Spleen (tissue), 11 donors: ENCODE measurements around the gene ONECUT3. TPM values are rescaled to one million over a fixed set of nuclear protein-coding genes. Genes with fewer than 3 reads are reported as not detected.

Source experiments
- DNase-seq: peaks from one replicate; pipeline ENCODE4 v3.0.0-alpha.2; 2020
- H3K27ac ChIP-seq, 8 donors: fragments of 200-600 bp; sonication (generic) in 7 of 8; 1 replicate in 4 of 8; 2 replicates in 4 of 8; pipeline versions ENCODE4 v1.5.0 to v1.8.0; 2016 to 2021; ENCODE audit warnings: inconsistent platforms in 4 of 8, mild to moderate bottlenecking in 4 of 8, moderate library complexity in 1 of 8
- H3K27me3 ChIP-seq, 7 donors: fragments of 200-600 bp; sonication (generic) in 6 of 7; replicated peaks in 1 of 7; 1 replicate in 4 of 7; 2 replicates in 3 of 7; pipeline versions ENCODE4 v1.5.0 to v1.8.0; 2016 to 2021; ENCODE audit warnings: inconsistent platforms in 3 of 7, mild to moderate bottlenecking in 1 of 7
- H3K36me3 ChIP-seq, 6 donors: fragments of 200-600 bp; sonication (generic) in 5 of 6; 1 replicate in 4 of 6; 2 replicates in 2 of 6; pipeline versions ENCODE4 v1.5.0 to v1.8.0; 2016 to 2021; ENCODE audit warnings: inconsistent platforms in 2 of 6
- H3K4me1 ChIP-seq, 6 donors: fragments of 200-600 bp; sonication (generic) in 5 of 6; 1 replicate in 3 of 6; 2 replicates in 3 of 6; pipeline versions ENCODE4 v1.5.0 to v1.8.0; 2016 to 2021; ENCODE audit warnings: inconsistent platforms in 3 of 6
- H3K4me3 ChIP-seq, 8 donors: fragments of 200-600 bp; sonication (generic) in 7 of 8; 1 replicate in 4 of 8; 2 replicates in 4 of 8; pipeline versions ENCODE4 v1.5.0 to v1.8.0; 2016 to 2021; ENCODE audit warnings: inconsistent platforms in 4 of 8, mild to moderate bottlenecking in 4 of 8, moderate library complexity in 2 of 8
- H3K9me3 ChIP-seq, 8 donors: fragments of 200-600 bp; sonication (generic) in 7 of 8; 1 replicate in 4 of 8; 2 replicates in 4 of 8; pipeline versions ENCODE4 v1.5.0 to v1.8.0; 2016 to 2021; ENCODE audit warnings: inconsistent platforms in 4 of 8
- CTCF ChIP-seq, 11 experiments: fragments of 200-600 bp in 7 of 11; fragments of 450-650 bp in 4 of 11; sonication (generic) in 4 of 11; IDR thresholded peaks in 8 of 11; conservative IDR thresholded peaks in 3 of 11; 1 replicate in 7 of 11; 2 replicates in 4 of 11; pipeline versions ENCODE4 v1.4.0 to v1.8.0; 2016 to 2021; ENCODE audit warnings: antibody characterized with exemption in 11 of 11, inconsistent platforms in 4 of 11, mild to moderate bottlenecking in 1 of 11
- POLR2A ChIP-seq, 3 donors: fragments of 450-650 bp; IDR thresholded peaks; one replicate each; pipeline ENCODE4 v1.5.1; 2017; ENCODE audit warnings: antibody characterized with exemption in 3 of 3, mild to moderate bottlenecking in 1 of 3
- POLR2AphosphoS5 ChIP-seq, 3 donors: sonication (generic); formaldehyde crosslinking; IDR thresholded peaks; one replicate each; pipeline ENCODE4 v1.5.1; 2017; ENCODE audit warnings: antibody characterized with exemption in 3 of 3
- WGBS, 5 donors: extraction: QIAGEN DNeasy Blood & Tissue Kit in 3 of 5; methylation state at CpG; one replicate each; pipeline versions ENCODE4 v1.1.5 to v1.1.7; 2013 to 2018; 5-methylcytosine and 5-hydroxymethylcytosine counted together
- intact Hi-C: fragments of 100-400 bp; cut with DNase I; formaldehyde crosslinking; loops from one replicate; pipeline ENCODE4 v1.15.0; 2023; ENCODE audit warnings: low total_unique reads
- polyA plus RNA-seq, 3 donors: library from polyadenylated mRNA; stranded (reverse); fragments of 200-250 nt; gene quantifications; one replicate each; pipeline ENCODE4 v1.2.1, GENCODE V29; 2013
- total RNA-seq, 7 donors: library from RNA; depleted of rRNA in 3 of 7; stranded (reverse); fragments of >200 nt in 3 of 7; fragmentation: NEBNext Ultra II Directional in 4 of 7; extraction: Animal tissue kit (Norgen Biotek cat#: 25700) in 4 of 7; gene quantifications; one replicate each; pipeline versions ENCODE4 v1.1.0 to v1.2.1, GENCODE V29; 2016 to 2021
- donor health status: healthy with polysubstance abuse.
- donor health status: DM: no; HTN: no; CAD: no; lungs with moderate emphysema.
- donor health status: DM: no; HTN: no; CAD: no.
- donor health status: Bipolar disorder and iron deficiency.
- donor health status: healthy.
- donor health status: DM: no; HTN: no; CAD: no.
- donor health status: DM: yes; HTN: yes; CAD: no.

ONECUT3 gene
- total and polyA plus RNA-seq, 10 donors, result not detected

DNA sequence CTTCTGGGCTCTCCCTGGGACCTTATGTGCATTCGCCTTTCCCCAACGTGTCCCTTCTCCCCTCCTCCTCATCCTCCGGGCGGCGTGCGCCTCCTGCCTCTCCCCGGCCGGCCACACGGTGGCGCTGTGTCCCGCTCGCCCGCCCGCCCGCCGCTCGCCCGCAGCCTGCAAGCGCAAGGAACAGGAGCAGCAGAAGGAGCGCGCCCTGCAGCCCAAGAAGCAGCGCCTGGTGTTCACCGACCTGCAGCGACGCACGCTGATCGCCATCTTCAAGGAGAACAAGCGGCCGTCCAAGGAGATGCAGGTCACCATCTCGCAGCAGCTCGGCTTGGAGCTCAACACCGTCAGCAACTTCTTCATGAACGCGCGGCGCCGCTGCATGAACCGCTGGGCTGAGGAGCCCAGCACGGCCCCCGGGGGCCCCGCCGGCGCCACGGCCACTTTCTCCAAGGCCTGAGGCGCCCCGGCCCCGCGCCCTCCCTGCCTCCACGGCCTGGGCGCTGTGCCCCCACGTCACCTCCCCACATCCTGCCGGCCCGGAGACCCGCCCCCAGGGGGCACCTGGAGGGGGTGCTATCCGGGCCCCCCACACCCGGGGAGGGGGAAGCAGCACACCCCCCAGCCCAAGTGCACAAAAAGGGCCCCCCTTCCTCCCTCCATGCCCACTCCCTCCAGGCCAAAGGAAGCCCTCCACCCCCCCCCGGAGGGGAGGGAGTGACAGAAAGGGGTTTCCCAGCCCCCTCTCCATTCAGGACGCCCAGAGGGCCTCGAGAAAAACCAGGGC, 21.9 kb downstream of the ONECUT3 start:
- H3K9me3 ChIP-seq, result peaks cover 0 to 32% (median 21%) of the 10 kb centered on the region in 8 donors
- intact Hi-C loops, result no loop called here
- no peak overlapping the region for H3K27ac ChIP-seq
- DNase-seq, result no peak
- TF ChIP-seq POLR2AphosphoS5 (IDR thresholded peaks at IDR 0.05) (peak in 1 of 3 donors; percentile 13), CTCF (IDR thresholded peaks at IDR 0.05 in 8 of 11, conservative IDR thresholded peaks at IDR 0.05 in 3 of 11) (peak in 10 of 11 experiments; percentile 17 to 69 (median 46)), POLR2A (IDR thresholded peaks at IDR 0.05) (no peak)
- peaks cover 0 to 4% (median 0%) of the 10 kb centered on the region in 6 donors for H3K36me3 ChIP-seq
- WGBS, 5 donors, result 12 to 13% (median 12%) methylated on average over 33 to 59 of the region's 59 CpGs
- peaks cover 0 to 11% (median 4%) of the 10 kb centered on the region in 6 donors for H3K4me1 ChIP-seq
- H3K27me3 ChIP-seq, result peaks cover 12 to 98% (median 74%) of the 10 kb centered on the region in 7 donors
- peak overlapping the region in 1 of 8 donors; percentile 24 for H3K4me3 ChIP-seq

GRCh38 chr19:1775951-1776605, 22.8 kb downstream of the ONECUT3 start:
- 4 to 8% (median 6%) methylated on average over 23 to 50 of the region's 50 CpGs for WGBS, 5 donors
- Histone ChIP-seq H3K4me1 (peaks cover 0 to 11% (median 4%) of the 10 kb centered on the region in 6 donors), H3K27ac (no peak overlapping the region), H3K36me3 (peaks cover 0 to 4% (median 0%) of the 10 kb centered on the region in 6 donors), H3K9me3 (peaks cover 0 to 25% (median 12%) of the 10 kb centered on the region in 8 donors), H3K4me3 (no peak overlapping the region), H3K27me3 (peaks cover 12 to 98% (median 75%) of the 10 kb centered on the region in 7 donors)
- TF ChIP-seq POLR2AphosphoS5 (IDR thresholded peaks at IDR 0.05), result no peak
- TF ChIP-seq CTCF (IDR thresholded peaks at IDR 0.05 in 8 of 11, conservative IDR thresholded peaks at IDR 0.05 in 3 of 11), result no peak
- TF ChIP-seq POLR2A (IDR thresholded peaks at IDR 0.05), result no peak
- no peak for DNase-seq
- intact Hi-C loops, result no loop called here

DNA sequence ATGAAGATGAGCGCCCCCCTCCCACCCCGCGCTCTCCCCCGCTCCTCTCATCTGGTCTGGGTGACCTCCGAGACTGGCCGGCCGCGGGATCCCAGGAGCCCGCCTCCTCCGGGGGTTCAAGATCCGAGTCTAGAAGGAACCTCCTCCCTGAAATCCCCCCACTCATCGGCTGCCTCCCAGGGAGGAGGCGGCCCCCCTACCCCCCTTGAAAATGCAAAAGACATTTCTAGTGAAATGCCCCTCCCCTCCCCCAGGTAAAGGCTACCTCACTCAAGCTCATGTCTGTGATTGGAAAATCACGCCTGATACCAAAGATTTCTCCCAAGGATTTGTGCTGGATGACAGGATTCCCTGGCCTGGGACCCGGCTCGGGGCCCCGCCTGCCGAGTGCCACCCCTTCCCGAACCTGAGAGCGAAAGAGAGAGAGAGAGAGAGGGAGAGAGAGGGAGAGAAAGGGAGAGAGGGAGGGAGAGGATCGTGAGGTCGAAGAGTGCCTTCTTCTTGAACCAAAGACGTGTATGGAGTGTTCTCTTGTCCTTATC, 23.4 kb downstream of the ONECUT3 start:
- Histone ChIP-seq H3K4me3 (no peak overlapping the region), H3K36me3 (peaks cover 0 to 4% (median 0%) of the 10 kb centered on the region in 6 donors), H3K4me1 (peaks cover 0 to 11% (median 4%) of the 10 kb centered on the region in 6 donors), H3K27me3 (peaks cover 12 to 98% (median 73%) of the 10 kb centered on the region in 7 donors), H3K9me3 (peaks cover 0 to 25% (median 10%) of the 10 kb centered on the region in 8 donors), H3K27ac (no peak overlapping the region)
- WGBS, 5 donors, result 3 to 10% (median 6%) methylated on average over 20 to 23 of the region's 23 CpGs
- DNase-seq, result no peak
- intact Hi-C loops, result no loop called here
- TF ChIP-seq POLR2AphosphoS5 (IDR thresholded peaks at IDR 0.05), result no peak
- TF ChIP-seq POLR2A (IDR thresholded peaks at IDR 0.05), result no peak
- TF ChIP-seq CTCF (IDR thresholded peaks at IDR 0.05 in 8 of 11, conservative IDR thresholded peaks at IDR 0.05 in 3 of 11), result no peak
